HepG2 (cell line): Measurements from ENCODE around the gene ARHGEF4. TPM values are rescaled to one million over a fixed set of nuclear protein-coding genes. Genes with fewer than 3 reads are reported as not detected.

Source experiments
- CREB1 ChIP-seq, 2 experiments: fragments of 450-650 bp in 1 of 2; IDR thresholded peaks; 2 replicates each; pipeline ENCODE4 v1.6.1; 2016 to 2017; ENCODE audit warnings: control low read depth in 1 of 2, mild to moderate bottlenecking in 1 of 2, missing compliant biosample characterization in 1 of 2, missing genetic modification characterization in 1 of 2
- JUND ChIP-seq: sonication (generic); formaldehyde crosslinking; IDR thresholded peaks from 2 replicates; pipeline ENCODE4 v1.8.0; 2022; ENCODE audit warnings: mild to moderate bottlenecking, missing genetic modification reagents
- LCORL ChIP-seq, 2 experiments: fragments of 450-650 bp in 1 of 2; sonication (generic) in 1 of 2; formaldehyde crosslinking in 1 of 2; IDR thresholded peaks; 2 replicates each; pipeline versions ENCODE4 v1.5.0 to v1.6.1; 2017 to 2020; ENCODE audit warnings: antibody characterized with exemption in 1 of 2, missing genetic modification reagents in 1 of 2
- MNT ChIP-seq: fragments of 450-650 bp; IDR thresholded peaks from 2 replicates; pipeline ENCODE4 v1.6.1; 2016
- MTF1 ChIP-seq: sonication (generic); formaldehyde crosslinking; IDR thresholded peaks from 2 replicates; pipeline ENCODE4 v1.5.0; 2020; ENCODE audit warnings: missing genetic modification reagents
- MZF1 ChIP-seq: sonication (generic); formaldehyde crosslinking; IDR thresholded peaks from 2 replicates; pipeline ENCODE4 v1.8.1; 2023; ENCODE audit warnings: mild to moderate bottlenecking, missing genetic modification reagents, borderline replicate concordance
- NBN ChIP-seq: fragments of 450-650 bp; conservative IDR thresholded peaks from 2 replicates; pipeline ENCODE4 v1.6.1; 2017
- POLR2G ChIP-seq: fragments of 200-400 bp; formaldehyde crosslinking; IDR thresholded peaks from 2 replicates; pipeline ENCODE4 v1.6.1; 2018; ENCODE audit warnings: mild to moderate bottlenecking, low read depth, low read length, moderate library complexity
- ZNF646 ChIP-seq: sonication (generic); formaldehyde crosslinking; IDR thresholded peaks from 2 replicates; pipeline ENCODE4 v1.9.0; 2021; ENCODE audit warnings: mild to moderate bottlenecking, missing genetic modification reagents
- ZNF749 ChIP-seq: sonication (generic); formaldehyde crosslinking; IDR thresholded peaks from 2 replicates; pipeline ENCODE4 v1.8.0; 2022; ENCODE audit warnings: mild to moderate bottlenecking, missing genetic modification reagents, moderate library complexity, borderline replicate concordance
- polyA plus RNA-seq, 8 experiments: library from polyadenylated mRNA; depleted of rRNA in 3 of 8; stranded (reverse) in 7 of 8; unstranded in 1 of 8; fragments of >200 nt; fragmentation: Illumina TruSeq in 4 of 8; extraction: Trizol in 4 of 8; gene quantifications; 2 replicates each; pipeline versions ENCODE4 v1.2.1 to v1.2.3, GENCODE V29; 2011 to 2016; ENCODE audit warnings: low read depth in 4 of 8, missing spikeins in 1 of 8, mixed read lengths in 1 of 8; ENCODE audit not compliant: insufficient read depth in 1 of 8
- total RNA-seq, 5 experiments: library from RNA; depleted of rRNA; stranded (reverse); fragments of >200 nt; fragmentation: Illumina TruSeq; extraction: Trizol; gene quantifications; 2 replicates each; pipeline ENCODE4 v1.2.3, GENCODE V29; 2016; ENCODE audit warnings: low read depth in 1 of 5

Gene ARHGEF4
- total and polyA plus RNA-seq, 2 of the 13 experiments (the other 11 are each of a cell fraction or from before 2014, with no cell fraction given), result 0.11 to 0.13 TPM

- TF ChIP-seq ZNF646 (CRISPR knock-in tag), result peak; percentile 68; the same call in 1 of the 2 replicates
- TF ChIP-seq MNT, result peak; percentile 90
- no peak for TF ChIP-seq MTF1 (CRISPR knock-in tag)
- TF ChIP-seq LCORL (IDR thresholded peaks at IDR 0.05), result peak; percentile 34; the same call in 1 of the 2 replicates
- TF ChIP-seq LCORL (CRISPR knock-in tag; IDR thresholded peaks at IDR 0.05), result no peak
- TF ChIP-seq NBN, result 0 out of 2 replicates have a peak, but pooled peaks have one; percentile 83
- no peak for TF ChIP-seq JUND (CRISPR knock-in tag)
- TF ChIP-seq CREB1 (IDR thresholded peaks at IDR 0.05), result peak; percentile 81; the same call in 1 of the 2 replicates
- no peak for TF ChIP-seq CREB1 (CRISPR knock-in tag; IDR thresholded peaks at IDR 0.05)
- TF ChIP-seq POLR2G, result no peak
- no peak for TF ChIP-seq ZNF749 (CRISPR knock-in tag)
- no peak for TF ChIP-seq MZF1 (CRISPR knock-in tag)
Measured at GRCh38 chr2:130985831-130986649, 149.3 kb downstream of the ARHGEF4 start (continued).
